PC-9 (cell line): ENCODE measurements around the gene DPP10. TPM values are rescaled to one million over a fixed set of nuclear protein-coding genes. Genes with fewer than 3 reads are reported as not detected.

Source experiments
- BruUV-seq: library from RNA; stranded (reverse); fragments of 400-500 nt; replicated peaks from 2 replicates; lab custom pipeline; 2021; lab: Mats Ljungman, UMichigan
- CTCF ChIA-PET: fragments of 300-600 bp; sonication (Branson Sonifier 250); formaldehyde crosslinking; loops from one replicate; lab custom pipeline; 2022; ENCODE audit warnings: antibody characterized with exemption; lab: Charles Lee
- POLR2A ChIA-PET: fragments of 300-600 bp; sonication (Branson Sonifier 250); formaldehyde crosslinking; loops from one replicate; lab custom pipeline; 2022; ENCODE audit warnings: antibody characterized with exemption; ENCODE audit not compliant: unreplicated experiment; lab: Charles Lee
- DNase-seq, 2 experiments: peaks; one replicate each; pipeline versions ENCODE4 v3.0.0 to v3.0.0-alpha.2; 2015 to 2022; ENCODE audit warnings: mixed read lengths in 1 of 2
- H2AFZ ChIP-seq: fragments of 200-600 bp; sonication (generic); 2 replicates; pipeline ENCODE4 v1.8.1; 2017; ENCODE audit warnings: antibody characterized with exemption
- H3F3A ChIP-seq: fragments of 200-600 bp; sonication (generic); 2 replicates; pipeline ENCODE4 v1.8.1; 2017; ENCODE audit warnings: antibody characterized with exemption, mild to moderate bottlenecking, low read depth; ENCODE audit not compliant: insufficient read depth
- H3K27ac ChIP-seq: fragments of 200-600 bp; sonication (generic); 2 replicates; pipeline ENCODE4 v1.6.1; 2016; ENCODE audit warnings: mixed run types
- H3K27me3 ChIP-seq: fragments of 200-600 bp; sonication (generic); 2 replicates; pipeline ENCODE4 v1.6.1; 2016; ENCODE audit warnings: low read depth, mixed run types; ENCODE audit not compliant: insufficient read depth
- H3K36me3 ChIP-seq: fragments of 200-600 bp; sonication (generic); 2 replicates; pipeline ENCODE4 v1.6.1; 2016; ENCODE audit warnings: low read depth, mixed run types
- H3K4me1 ChIP-seq: fragments of 200-600 bp; sonication (generic); replicated peaks from 2 replicates; pipeline ENCODE4 v1.6.1; 2016; ENCODE audit warnings: mixed run types; ENCODE audit not compliant: insufficient read depth
- H3K4me2 ChIP-seq: fragments of 200-600 bp; sonication (generic); 2 replicates; pipeline ENCODE4 v1.6.1; 2017; ENCODE audit warnings: mixed run types
- H3K4me3 ChIP-seq: fragments of 200-600 bp; sonication (generic); 2 replicates; pipeline ENCODE4 v1.6.1; 2016; ENCODE audit warnings: mixed run types
- H3K79me2 ChIP-seq: fragments of 200-600 bp; sonication (generic); 2 replicates; pipeline ENCODE4 v1.6.1; 2017; ENCODE audit warnings: low read depth, mixed run types
- H3K9me2 ChIP-seq: fragments of 200-600 bp; sonication (generic); 2 replicates; pipeline ENCODE4 v1.8.1; 2017; ENCODE audit warnings: mild to moderate bottlenecking; ENCODE audit not compliant: insufficient read depth
- H3K9me3 ChIP-seq: fragments of 200-600 bp; sonication (generic); 2 replicates; pipeline ENCODE4 v1.8.1; 2016; ENCODE audit warnings: low read depth; ENCODE audit not compliant: insufficient read depth
- H4K20me1 ChIP-seq: fragments of 200-600 bp; sonication (generic); 2 replicates; pipeline ENCODE4 v1.8.1; 2017; ENCODE audit not compliant: insufficient read depth
- EZH2 ChIP-seq: fragments of 200-600 bp; sonication (generic); IDR thresholded peaks from 2 replicates; pipeline ENCODE4 v1.8.0; 2017; ENCODE audit warnings: antibody characterized with exemption, low read depth
- intact Hi-C: fragments of 100-400 bp; cut with micrococcal nuclease; formaldehyde crosslinking; loops from one replicate; pipeline ENCODE4 v1.10.0; 2022; ENCODE audit not compliant: unreplicated experiment
- total RNA-seq: library from RNA; stranded (reverse); gene quantifications from 2 replicates; pipeline ENCODE4 v1.2.3, GENCODE V29; 2021
- TF ChIP-seq, protein P1 (sequence below): fragments of 200-600 bp; sonication (generic); conservative IDR thresholded peaks from 2 replicates; pipeline ENCODE4 v1.6.1; 2017; ENCODE audit warnings: mixed run types, antibody characterized with exemption, mild to moderate bottlenecking, moderate library complexity

DPP10 gene
- total RNA-seq, 1 experiment from 2014 or later = not detected

DNA sequence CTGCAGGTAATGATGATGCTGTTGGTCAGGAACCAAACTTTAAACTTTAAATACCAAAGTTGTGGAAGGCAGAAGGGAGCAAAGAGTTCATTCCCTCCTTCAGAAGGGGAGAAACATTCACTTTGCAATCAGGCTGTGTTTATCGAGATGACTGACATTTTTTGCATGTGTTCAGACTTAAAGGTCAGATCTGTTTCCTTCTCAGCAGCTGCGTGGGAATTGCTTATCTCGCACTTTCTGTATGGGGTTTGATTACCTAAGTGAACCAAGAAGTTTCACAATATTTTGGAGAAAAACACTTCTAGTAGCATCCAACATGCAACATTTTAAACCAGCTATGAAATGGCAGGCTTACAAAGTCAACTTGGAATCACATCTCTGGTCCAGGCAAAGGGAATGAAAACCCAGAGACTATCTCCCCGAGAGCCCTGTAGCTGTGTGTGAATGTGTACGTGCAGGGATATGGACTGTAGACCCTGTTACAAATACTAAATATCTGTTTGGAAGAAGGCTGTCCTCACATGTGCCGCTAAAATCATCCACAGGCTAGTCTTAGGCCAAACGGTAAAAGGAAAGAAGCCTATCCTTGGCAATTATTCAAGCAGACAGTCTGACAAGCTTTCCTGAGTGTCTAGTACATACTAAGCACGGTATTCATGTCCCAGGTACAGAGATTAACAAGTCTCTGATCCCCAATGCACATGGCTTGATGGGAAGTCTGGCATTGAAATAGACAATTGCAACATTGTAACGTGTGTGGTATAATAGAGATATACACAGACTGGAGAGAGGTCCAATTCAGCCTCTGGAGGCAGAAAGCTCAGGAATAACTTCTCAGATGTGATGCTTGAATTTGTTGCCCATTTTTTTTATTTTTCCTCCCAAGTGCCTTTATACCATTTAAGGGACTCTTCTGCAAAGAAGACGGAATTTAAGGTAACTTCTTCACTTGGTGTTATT, 483.1 kb downstream of the DPP10 start:
- ChIA-PET POLR2A (no interaction called here), CTCF (no interaction called here)
- no TSS peak for BruUV-seq

GRCh38 chr2:114926303-114926702, 483.9 kb downstream of the DPP10 start:
- Histone ChIP-seq H3K27ac (no peak overlapping the region), H3K9me3 (no peaks in the 10 kb centered on the region), H3K4me1 (no peaks in the 10 kb centered on the region), H3K4me3 (no peak overlapping the region), H3K9me2 (no peaks in the 10 kb centered on the region), H3K27me3 (0 out of 2 replicates have a peak, but pooled peaks cover 3% of the 10 kb centered on the region), H3K36me3 (no peaks in the 10 kb centered on the region), H2AFZ (no peak overlapping the region), H3K79me2 (no peaks in the 10 kb centered on the region), H3K4me2 (no peak overlapping the region), H3F3A (no peaks in the 10 kb centered on the region), H4K20me1 (no peaks in the 10 kb centered on the region; the same call in 1 of the 2 replicates)
- no peak for TF ChIP-seq EZH2
- TF ChIP-seq, protein P1, sequence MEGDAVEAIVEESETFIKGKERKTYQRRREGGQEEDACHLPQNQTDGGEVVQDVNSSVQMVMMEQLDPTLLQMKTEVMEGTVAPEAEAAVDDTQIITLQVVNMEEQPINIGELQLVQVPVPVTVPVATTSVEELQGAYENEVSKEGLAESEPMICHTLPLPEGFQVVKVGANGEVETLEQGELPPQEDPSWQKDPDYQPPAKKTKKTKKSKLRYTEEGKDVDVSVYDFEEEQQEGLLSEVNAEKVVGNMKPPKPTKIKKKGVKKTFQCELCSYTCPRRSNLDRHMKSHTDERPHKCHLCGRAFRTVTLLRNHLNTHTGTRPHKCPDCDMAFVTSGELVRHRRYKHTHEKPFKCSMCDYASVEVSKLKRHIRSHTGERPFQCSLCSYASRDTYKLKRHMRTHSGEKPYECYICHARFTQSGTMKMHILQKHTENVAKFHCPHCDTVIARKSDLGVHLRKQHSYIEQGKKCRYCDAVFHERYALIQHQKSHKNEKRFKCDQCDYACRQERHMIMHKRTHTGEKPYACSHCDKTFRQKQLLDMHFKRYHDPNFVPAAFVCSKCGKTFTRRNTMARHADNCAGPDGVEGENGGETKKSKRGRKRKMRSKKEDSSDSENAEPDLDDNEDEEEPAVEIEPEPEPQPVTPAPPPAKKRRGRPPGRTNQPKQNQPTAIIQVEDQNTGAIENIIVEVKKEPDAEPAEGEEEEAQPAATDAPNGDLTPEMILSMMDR = no peak
- ChIA-PET CTCF (no interaction called here), POLR2A (no interaction called here)
- intact Hi-C loops = no loop called here
- DNase-seq = no peak
- no TSS peak for BruUV-seq

More for the DNA sequence above, 483.1 kb downstream of the DPP10 start:
- no peaks in the 10 kb centered on the region for H3K79me2 ChIP-seq
- H2AFZ ChIP-seq = no peak overlapping the region
- no peak overlapping the region for H3K4me2 ChIP-seq
- TF ChIP-seq EZH2 = no peak
- TF ChIP-seq, protein P1 = no peak
- 0 out of 2 replicates have a peak, but pooled peaks cover 3% of the 10 kb centered on the region for H3K27me3 ChIP-seq
- H3F3A ChIP-seq = no peaks in the 10 kb centered on the region
- no peak overlapping the region for H3K4me3 ChIP-seq
- no peaks in the 10 kb centered on the region for H3K9me2 ChIP-seq
- no peak for DNase-seq
- intact Hi-C loops = no loop called here
- no peak overlapping the region for H3K27ac ChIP-seq
- no peaks in the 10 kb centered on the region for H3K9me3 ChIP-seq
- no peaks in the 10 kb centered on the region for H3K36me3 ChIP-seq
- H4K20me1 ChIP-seq = no peaks in the 10 kb centered on the region; the same call in 1 of the 2 replicates
- H3K4me1 ChIP-seq = no peaks in the 10 kb centered on the region

DNA sequence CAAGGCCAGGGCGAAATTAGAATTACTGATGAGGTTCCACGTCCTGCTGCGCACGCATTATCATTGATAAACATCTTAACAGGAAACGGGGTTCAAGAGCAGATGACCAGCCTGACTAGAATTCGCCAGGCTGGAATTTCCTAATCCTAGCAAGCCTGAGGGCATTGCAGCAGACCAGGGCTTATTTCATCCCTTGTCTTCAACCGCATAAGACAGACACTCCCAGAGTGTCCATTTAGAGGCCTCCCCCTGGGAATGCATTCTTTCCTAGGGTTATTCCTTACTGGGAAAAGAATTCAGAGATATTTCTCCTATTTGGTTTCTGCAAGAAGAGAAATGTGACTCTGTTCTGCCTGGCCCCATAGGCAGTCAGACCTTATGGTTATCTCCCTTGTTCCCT, 486.8 kb downstream of the DPP10 start:
- no peak for TF ChIP-seq EZH2
- Histone ChIP-seq H3K27me3 (no peaks in the 10 kb centered on the region), H3K4me2 (no peak overlapping the region), H3K4me3 (no peak overlapping the region), H3F3A (no peaks in the 10 kb centered on the region), H4K20me1 (no peaks in the 10 kb centered on the region), H3K36me3 (no peaks in the 10 kb centered on the region), H3K9me3 (no peaks in the 10 kb centered on the region), H3K9me2 (no peaks in the 10 kb centered on the region), H3K4me1 (no peaks in the 10 kb centered on the region), H3K27ac (no peak overlapping the region), H2AFZ (no peak overlapping the region), H3K79me2 (no peaks in the 10 kb centered on the region)
- ChIA-PET CTCF (no interaction called here), POLR2A (no interaction called here)
- intact Hi-C loops = no loop called here
- no peak for DNase-seq
- BruUV-seq = no TSS peak
